CD4-positive, alpha-beta T cell (primary cell): ENCODE measurements around the gene GHR. TPM values are rescaled to one million over a fixed set of nuclear protein-coding genes. Genes with fewer than 3 reads are reported as not detected.

ENCODE experiments used
- ATAC-seq: fragments of 200-7000 bp; cut with Tn5 transposase; one replicate; pipeline ENCODE4 v1.10.0; 2022; ENCODE audit warnings: mild to moderate bottlenecking; ENCODE audit not compliant: poor library complexity
- CTCF ChIA-PET: fragments of 350-600 bp; sonication (Branson Sonifier 250); formaldehyde crosslinking; loops from one replicate; lab custom pipeline; 2021; ENCODE audit warnings: antibody characterized with exemption, inconsistent platforms; lab: Charles Lee
- POLR2A ChIA-PET: fragments of 350-600 bp; sonication (Branson Sonifier 250); formaldehyde crosslinking; loops from one replicate; lab custom pipeline; 2021; ENCODE audit warnings: antibody characterized with exemption, inconsistent platforms; lab: Charles Lee
- DNase-seq, 14 experiments: peaks; one replicate each; pipeline ENCODE4 v3.0.0-alpha.2; 2013 to 2020; ENCODE audit warnings: mixed read lengths in 2 of 14
- H3K27ac ChIP-seq, 2 donors: one replicate each; pipeline versions ENCODE4 v1.5.1 to v1.7.0; 2013; ENCODE audit warnings: low read length in 2 of 2, low read depth in 1 of 2, mild to moderate bottlenecking in 1 of 2
- H3K27me3 ChIP-seq, 2 experiments: 1 replicate in 1 of 2; 2 replicates in 1 of 2; pipeline versions ENCODE4 v1.6.1 to v1.7.0; 2013; ENCODE audit warnings: low read length in 2 of 2, control low read depth in 1 of 2, mild to moderate bottlenecking in 1 of 2, moderate library complexity in 1 of 2; ENCODE audit not compliant: insufficient read depth in 2 of 2, control insufficient read depth in 1 of 2
- H3K36me3 ChIP-seq: one replicate; pipeline ENCODE4 v1.6.1; 2013; ENCODE audit warnings: low read length, control low read depth; ENCODE audit not compliant: insufficient read depth
- H3K4me1 ChIP-seq: one replicate; pipeline ENCODE4 v1.6.1; 2013; ENCODE audit warnings: low read length, control low read depth; ENCODE audit not compliant: insufficient read depth
- H3K4me3 ChIP-seq: one replicate; pipeline ENCODE4 v1.5.1; 2013; ENCODE audit warnings: mild to moderate bottlenecking, low read length, moderate library complexity
- H3K9me3 ChIP-seq, 2 experiments: 1 replicate in 1 of 2; 2 replicates in 1 of 2; pipeline versions ENCODE4 v1.6.1 to v1.7.0; 2013; ENCODE audit warnings: low read length in 2 of 2, mild to moderate bottlenecking in 2 of 2, control low read depth in 1 of 2, moderate library complexity in 1 of 2; ENCODE audit not compliant: control insufficient read depth in 1 of 2, insufficient read depth in 1 of 2
- H3K27ac Mint-ChIP-seq: one replicate; pipeline ENCODE4 v1.8.0; 2020; ENCODE audit warnings: mixed read lengths
- H3K27me3 Mint-ChIP-seq: one replicate; pipeline ENCODE4 v1.8.0; 2021; ENCODE audit warnings: mixed read lengths
- H3K36me3 Mint-ChIP-seq: one replicate; pipeline ENCODE4 v1.8.0; 2021; ENCODE audit warnings: low read depth, mixed read lengths
- H3K4me1 Mint-ChIP-seq: one replicate; pipeline ENCODE4 v1.8.0; 2021; ENCODE audit warnings: low read depth, mixed read lengths
- H3K4me3 Mint-ChIP-seq: one replicate; pipeline ENCODE4 v1.8.0; 2020; ENCODE audit warnings: mild to moderate bottlenecking, mixed read lengths
- H3K9me3 Mint-ChIP-seq: one replicate; pipeline ENCODE4 v1.8.0; 2020; ENCODE audit warnings: mixed read lengths
- intact Hi-C, 2 experiments: fragments of 100-400 bp; cut with DNase I in 1 of 2; cut with micrococcal nuclease in 1 of 2; formaldehyde crosslinking; loops; one replicate each; pipeline versions ENCODE4 v1.15.1 to v1.9.0; 2023 to 2025; cut with DNase I, micrococcal nuclease
- total RNA-seq, 174 experiments: library from RNA in 2 of 174; stranded (reverse) in 2 of 174; gene quantifications; one replicate each; pipeline ENCODE4 v1.2.3 and lab custom pipeline; 2021 to 2026
- TF ChIP-seq, protein P1 (sequence below): fragments of 200-600 bp; IDR thresholded peaks from one replicate; pipeline ENCODE4 v1.8.0; 2022; ENCODE audit warnings: antibody characterized with exemption, mild to moderate bottlenecking

Gene GHR
- total RNA-seq, 2 experiments from 2014 or later: not detected

DNA sequence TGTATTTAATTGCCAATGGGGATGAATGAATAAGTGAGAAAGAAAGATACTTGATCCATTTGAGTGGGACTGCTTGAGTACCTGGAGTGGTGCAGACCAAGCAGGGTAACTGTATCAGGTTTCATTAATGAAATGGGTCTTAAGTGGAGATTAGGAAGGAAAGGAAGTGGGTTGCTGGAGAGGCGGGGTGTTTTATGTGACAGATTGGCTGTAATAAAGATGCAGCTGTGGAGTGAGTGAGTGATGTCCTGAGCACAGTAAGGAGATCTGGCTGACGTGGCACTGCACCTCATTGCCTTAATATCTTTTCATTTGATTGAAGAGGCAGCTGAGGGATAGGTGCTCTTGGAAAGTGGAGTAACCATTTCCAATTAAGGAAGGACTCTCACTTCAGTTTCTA is 172.4 kb downstream of the GHR start:
- H3K27me3 Mint-ChIP-seq: peaks cover 26% of the 10 kb centered on the region
- H3K4me3 Mint-ChIP-seq: no peak overlapping the region

DNA sequence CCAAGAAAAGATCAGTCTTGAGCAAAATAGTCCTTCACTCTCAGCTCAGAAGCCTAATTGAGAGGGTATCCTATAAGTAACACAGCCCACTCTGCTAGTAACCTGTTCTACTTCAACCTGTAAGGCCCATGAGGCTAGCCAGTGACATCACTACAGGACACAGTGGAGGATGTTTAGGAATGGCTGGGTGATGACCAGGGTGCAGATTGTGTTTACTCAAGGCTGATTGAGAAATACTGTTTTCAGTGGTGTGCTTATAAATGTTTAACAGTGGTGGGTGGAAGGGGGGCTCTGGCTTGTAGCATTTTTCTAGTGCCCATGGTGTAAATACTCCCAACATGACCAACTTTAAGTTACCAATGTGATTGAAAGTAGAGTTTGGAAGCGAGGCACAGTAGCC is 173.6 kb downstream of the GHR start:
- Mint-ChIP-seq H3K27me3 (peaks cover 18% of the 10 kb centered on the region), H3K9me3 (no peaks in the 10 kb centered on the region), H3K4me3 (no peak overlapping the region), H3K4me1 (no peaks in the 10 kb centered on the region), H3K36me3 (no peaks in the 10 kb centered on the region), H3K27ac (no peak overlapping the region)
- Histone ChIP-seq H3K4me1 (no peaks in the 10 kb centered on the region), H3K27me3 (peaks cover 0 to 4% of the 10 kb centered on the region in 2 experiments), H3K36me3 (no peaks in the 10 kb centered on the region), H3K27ac (no peak overlapping the region), H3K4me3 (no peak overlapping the region), H3K9me3 (no peaks in the 10 kb centered on the region)
- no peak for ATAC-seq
- intact Hi-C loops: no loop called here
- DNase-seq: no peak
- ChIA-PET CTCF (no interaction called here), POLR2A (no interaction called here)
- TF ChIP-seq, protein P1, sequence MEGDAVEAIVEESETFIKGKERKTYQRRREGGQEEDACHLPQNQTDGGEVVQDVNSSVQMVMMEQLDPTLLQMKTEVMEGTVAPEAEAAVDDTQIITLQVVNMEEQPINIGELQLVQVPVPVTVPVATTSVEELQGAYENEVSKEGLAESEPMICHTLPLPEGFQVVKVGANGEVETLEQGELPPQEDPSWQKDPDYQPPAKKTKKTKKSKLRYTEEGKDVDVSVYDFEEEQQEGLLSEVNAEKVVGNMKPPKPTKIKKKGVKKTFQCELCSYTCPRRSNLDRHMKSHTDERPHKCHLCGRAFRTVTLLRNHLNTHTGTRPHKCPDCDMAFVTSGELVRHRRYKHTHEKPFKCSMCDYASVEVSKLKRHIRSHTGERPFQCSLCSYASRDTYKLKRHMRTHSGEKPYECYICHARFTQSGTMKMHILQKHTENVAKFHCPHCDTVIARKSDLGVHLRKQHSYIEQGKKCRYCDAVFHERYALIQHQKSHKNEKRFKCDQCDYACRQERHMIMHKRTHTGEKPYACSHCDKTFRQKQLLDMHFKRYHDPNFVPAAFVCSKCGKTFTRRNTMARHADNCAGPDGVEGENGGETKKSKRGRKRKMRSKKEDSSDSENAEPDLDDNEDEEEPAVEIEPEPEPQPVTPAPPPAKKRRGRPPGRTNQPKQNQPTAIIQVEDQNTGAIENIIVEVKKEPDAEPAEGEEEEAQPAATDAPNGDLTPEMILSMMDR: no peak

More for the DNA sequence above, 172.4 kb downstream of the GHR start:
- no peak overlapping the region for H3K4me3 ChIP-seq
- H3K4me1 Mint-ChIP-seq: no peaks in the 10 kb centered on the region
- no peak for DNase-seq
- H3K27ac Mint-ChIP-seq: no peak overlapping the region
- TF ChIP-seq, protein P1: no peak
- ATAC-seq: no peak
- H3K9me3 ChIP-seq: no peaks in the 10 kb centered on the region
- no peak overlapping the region for H3K27ac ChIP-seq
- no peaks in the 10 kb centered on the region for H3K4me1 ChIP-seq
- CTCF ChIA-PET: no interaction called here
- H3K36me3 Mint-ChIP-seq: no peaks in the 10 kb centered on the region
- no peaks in the 10 kb centered on the region for H3K36me3 ChIP-seq
- intact Hi-C loops: no loop called here
- peaks cover 0 to 4% of the 10 kb centered on the region in 2 experiments for H3K27me3 ChIP-seq
- POLR2A ChIA-PET: no interaction called here
- no peaks in the 10 kb centered on the region for H3K9me3 Mint-ChIP-seq

DNA sequence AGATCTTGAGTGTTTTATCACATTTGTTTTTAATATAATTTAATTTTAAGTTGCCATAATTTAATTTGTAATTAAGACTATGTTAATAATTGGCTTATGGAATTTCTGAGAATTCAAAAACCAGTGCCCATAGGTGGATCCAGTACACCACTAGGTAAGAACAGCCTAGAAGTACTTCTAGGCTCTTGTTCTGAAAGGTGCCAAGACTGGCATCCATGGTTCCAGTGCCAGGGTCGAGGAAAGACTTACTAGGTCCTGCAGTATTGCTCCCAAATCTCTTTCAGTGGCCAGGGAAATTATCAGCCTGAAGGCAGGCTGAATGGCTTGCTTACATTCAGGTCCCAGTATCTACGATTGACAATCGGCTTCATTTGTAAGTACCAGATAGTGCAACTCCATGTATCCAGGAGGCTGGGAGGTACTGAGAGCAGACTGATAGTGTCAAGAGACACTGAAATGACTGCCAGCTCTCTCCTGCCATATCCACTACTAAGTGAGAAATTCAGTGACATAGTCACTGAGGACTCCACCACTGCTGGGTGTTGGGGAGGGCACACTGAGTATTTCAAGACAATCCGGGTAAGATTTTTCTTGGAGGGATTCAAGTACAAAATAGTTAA is 174.2 kb downstream of the GHR start:
- Histone ChIP-seq H3K9me3 (no peaks in the 10 kb centered on the region), H3K27me3 (peaks cover 0 to 4% of the 10 kb centered on the region in 2 experiments), H3K4me1 (no peaks in the 10 kb centered on the region), H3K27ac (no peak overlapping the region), H3K36me3 (no peaks in the 10 kb centered on the region), H3K4me3 (no peak overlapping the region)
- intact Hi-C loops: no loop called here
- no peak overlapping the region for H3K4me3 Mint-ChIP-seq
- no peak for DNase-seq
- H3K9me3 Mint-ChIP-seq: no peaks in the 10 kb centered on the region
- ATAC-seq: no peak
- H3K27me3 Mint-ChIP-seq: peaks cover 12% of the 10 kb centered on the region
- H3K27ac Mint-ChIP-seq: no peak overlapping the region
- ChIA-PET POLR2A (interaction anchor here (0.6 kb wide), 1 partner anchor 321 kb away, joined by 3 read pairs; no protein-coding TSS in a partner anchor), CTCF (no interaction called here)
- no peaks in the 10 kb centered on the region for H3K4me1 Mint-ChIP-seq
- TF ChIP-seq, protein P1: no peak
- no peaks in the 10 kb centered on the region for H3K36me3 Mint-ChIP-seq
